SK-N-MC (cell line): ENCODE results near the gene CCDC6.
"Not testable (repeated sequence)": the region's sequence is repeated elsewhere in the genome, so short reads cannot be mapped to it uniquely, and the experiment has no call there.

Experiments used
- EZH2 ChIP-seq: fragments of 200-600 bp; sonication (generic); IDR thresholded peaks from one replicate; pipeline ENCODE4 v1.6.1; 2017; ENCODE audit warnings: antibody characterized with exemption
- POLR2AphosphoS5 ChIP-seq: IDR thresholded peaks from 2 replicates; pipeline ENCODE4 v1.6.1; 2012; ENCODE audit warnings: mild to moderate bottlenecking, low read depth, low read length, borderline replicate concordance

GRCh38 chr10:59876208-59876607 lies 30.1 kb downstream of the CCDC6 start:
- TF ChIP-seq POLR2AphosphoS5, EZH2: not testable (repeated sequence)
